GM23248 (cell line): ENCODE data around the gene PTPRN2. TPM values are rescaled to one million over a fixed set of nuclear protein-coding genes. Genes with fewer than 3 reads are reported as not detected.

ENCODE experiments used
- DNase-seq: peaks from one replicate; pipeline ENCODE4 v3.0.0-alpha.2; 2015
- H2AFZ ChIP-seq: fragments of 200-600 bp; sonication (generic); 2 replicates; pipeline ENCODE4 v1.6.1; 2016; ENCODE audit warnings: antibody characterized with exemption
- H3F3A ChIP-seq: fragments of 200-600 bp; sonication (generic); 2 replicates; pipeline ENCODE4 v1.6.1; 2016; ENCODE audit warnings: mild to moderate bottlenecking, antibody characterized with exemption, mixed run types; ENCODE audit not compliant: insufficient read depth
- H3K27ac ChIP-seq: fragments of 200-600 bp; sonication (generic); 2 replicates; pipeline ENCODE4 v1.5.1; 2016; ENCODE audit warnings: mild to moderate bottlenecking
- H3K27me3 ChIP-seq: fragments of 200-600 bp; sonication (generic); replicated peaks from 2 replicates; pipeline ENCODE4 v1.6.1; 2016; ENCODE audit warnings: mild to moderate bottlenecking; ENCODE audit not compliant: insufficient read depth
- H3K36me3 ChIP-seq: fragments of 200-600 bp; sonication (generic); 2 replicates; pipeline ENCODE4 v1.6.1; 2016; ENCODE audit warnings: low read depth, mild to moderate bottlenecking
- H3K4me1 ChIP-seq: fragments of 200-600 bp; sonication (generic); 2 replicates; pipeline ENCODE4 v1.6.1; 2016; ENCODE audit warnings: mild to moderate bottlenecking; ENCODE audit not compliant: insufficient read depth
- H3K4me2 ChIP-seq: fragments of 200-600 bp; sonication (generic); one replicate; pipeline ENCODE4 v1.6.1; 2016; ENCODE audit warnings: mild to moderate bottlenecking; ENCODE audit not compliant: unreplicated experiment
- H3K4me3 ChIP-seq: fragments of 200-600 bp; sonication (generic); 2 replicates; pipeline ENCODE4 v1.5.1; 2016; ENCODE audit warnings: mild to moderate bottlenecking
- H3K79me2 ChIP-seq: fragments of 200-600 bp; sonication (generic); 2 replicates; pipeline ENCODE4 v1.6.1; 2016; ENCODE audit warnings: mild to moderate bottlenecking; ENCODE audit not compliant: insufficient read depth
- H3K9ac ChIP-seq: fragments of 200-600 bp; sonication (generic); 2 replicates; pipeline ENCODE4 v1.6.1; 2016; ENCODE audit warnings: mild to moderate bottlenecking
- H3K9me2 ChIP-seq: fragments of 200-600 bp; sonication (generic); 2 replicates; pipeline ENCODE4 v1.6.1; 2016; ENCODE audit warnings: mixed run types, mild to moderate bottlenecking, moderate library complexity; ENCODE audit not compliant: insufficient read depth
- H3K9me3 ChIP-seq: fragments of 200-600 bp; sonication (generic); one replicate; pipeline ENCODE4 v1.6.1; 2017; ENCODE audit warnings: low read depth
- H4K20me1 ChIP-seq: fragments of 200-600 bp; sonication (generic); 2 replicates; pipeline ENCODE4 v1.6.0; 2016; ENCODE audit not compliant: insufficient read depth
- EZH2 ChIP-seq: fragments of 200-600 bp; sonication (generic); IDR thresholded peaks from 2 replicates; pipeline ENCODE4 v1.6.1; 2018; ENCODE audit warnings: antibody characterized with exemption, mild to moderate bottlenecking; ENCODE audit not compliant: insufficient read depth, poor library complexity, severe bottlenecking
- EZH2phosphoT487 ChIP-seq: fragments of 200-600 bp; sonication (generic); IDR thresholded peaks from 2 replicates; pipeline ENCODE4 v1.6.1; 2018; ENCODE audit warnings: antibody characterized with exemption, moderate library complexity, mild to moderate bottlenecking, low read depth; ENCODE audit not compliant: insufficient read depth
- WGBS, 2 experiments: methylation state at CpG; one replicate each; pipeline ENCODE4 v1.1.6; 2015 to 2017; ENCODE audit warnings: low lambda C conversion rate in 2 of 2, low coverage in 1 of 2; ENCODE audit errors: missing lambda C conversion rate in 2 of 2; 5-methylcytosine and 5-hydroxymethylcytosine counted together
- in situ Hi-C: fragments of 300-500 bp; cut with MboI; formaldehyde crosslinking; loops from 2 replicates; pipeline ENCODE4 v1.15.0; 2020
- polyA plus RNA-seq: library from polyadenylated mRNA; unstranded; fragments of >200 nt; fragmentation: Nextera tagmentation; extraction: Ambion mirVana; gene quantifications from 2 replicates; pipeline ENCODE4 v1.2.1, GENCODE V29; 2016
- total RNA-seq: library from RNA; depleted of rRNA; stranded (reverse); fragments of >200 nt; shearing (Covaris generic); gene quantifications from 2 replicates; pipeline ENCODE4 v1.2.3, GENCODE V29; 2014

PTPRN2 gene
- total and polyA plus RNA-seq, 2 experiments from 2014 or later, result 0.13 TPM; not detected in 1

GRCh38 chr7:158272509-158273137 is 315.0 kb downstream of the PTPRN2 start:
- H3K4me2 ChIP-seq, result no peak overlapping the region
- no peaks in the 10 kb centered on the region for H3K9me2 ChIP-seq
- no peaks in the 10 kb centered on the region for H3K9me3 ChIP-seq
- H3K4me3 ChIP-seq, result no peak overlapping the region
- no peaks in the 10 kb centered on the region for H3K27me3 ChIP-seq
- H3F3A ChIP-seq, result no peaks in the 10 kb centered on the region
- 58% methylated on average over 15 of the region's 15 CpGs for WGBS, 2 experiments
- no peaks in the 10 kb centered on the region for H4K20me1 ChIP-seq
- no peaks in the 10 kb centered on the region for H3K4me1 ChIP-seq
- H3K36me3 ChIP-seq, result no peaks in the 10 kb centered on the region
- no peaks in the 10 kb centered on the region for H3K79me2 ChIP-seq
- DNase-seq, result no peak
- TF ChIP-seq EZH2phosphoT487, result no peak
- no peak for TF ChIP-seq EZH2
- in situ Hi-C loops, result no loop called here
- H3K27ac ChIP-seq, result no peak overlapping the region
- H2AFZ ChIP-seq, result no peak overlapping the region
- no peak overlapping the region for H3K9ac ChIP-seq

GRCh38 chr7:158272091-158272490 is 315.5 kb downstream of the PTPRN2 start:
- H3K9ac ChIP-seq, result no peak overlapping the region
- H3K4me3 ChIP-seq, result no peak overlapping the region
- H3K4me2 ChIP-seq, result no peak overlapping the region
- H2AFZ ChIP-seq, result no peak overlapping the region
- no peaks in the 10 kb centered on the region for H3K4me1 ChIP-seq
- H3K9me2 ChIP-seq, result no peaks in the 10 kb centered on the region
- in situ Hi-C loops, result no loop called here
- TF ChIP-seq EZH2 (no peak), EZH2phosphoT487 (no peak)
- no peak overlapping the region for H3K27ac ChIP-seq
- no peaks in the 10 kb centered on the region for H3K9me3 ChIP-seq
- WGBS, 2 experiments, result 47 to 61% methylated on average over 12 of the region's 12 CpGs
- no peaks in the 10 kb centered on the region for H3K79me2 ChIP-seq
- no peaks in the 10 kb centered on the region for H3K36me3 ChIP-seq
- no peaks in the 10 kb centered on the region for H3K27me3 ChIP-seq
- DNase-seq, result no peak
- H3F3A ChIP-seq, result no peaks in the 10 kb centered on the region
- H4K20me1 ChIP-seq, result no peaks in the 10 kb centered on the region

- no peak for TF ChIP-seq EZH2phosphoT487
- TF ChIP-seq EZH2, result no peak
- no peak overlapping the region for H3K4me3 ChIP-seq
- H3F3A ChIP-seq, result no peaks in the 10 kb centered on the region
- no peaks in the 10 kb centered on the region for H3K27me3 ChIP-seq
- in situ Hi-C loops, result no loop called here
- no peak overlapping the region for H3K9ac ChIP-seq
- H3K79me2 ChIP-seq, result no peaks in the 10 kb centered on the region
- no peaks in the 10 kb centered on the region for H3K9me3 ChIP-seq
- H3K4me2 ChIP-seq, result no peak overlapping the region
- H3K36me3 ChIP-seq, result no peaks in the 10 kb centered on the region
- no peak overlapping the region for H3K27ac ChIP-seq
- H3K4me1 ChIP-seq, result no peaks in the 10 kb centered on the region
- no peak overlapping the region for H2AFZ ChIP-seq
- H4K20me1 ChIP-seq, result no peaks in the 10 kb centered on the region
- no peaks in the 10 kb centered on the region for H3K9me2 ChIP-seq
- no peak for DNase-seq
- 67 to 71% methylated on average over 11 of the region's 11 CpGs for WGBS, 2 experiments
Observed at GRCh38 chr7:158271646-158272045, 316.0 kb downstream of the PTPRN2 start.

DNA sequence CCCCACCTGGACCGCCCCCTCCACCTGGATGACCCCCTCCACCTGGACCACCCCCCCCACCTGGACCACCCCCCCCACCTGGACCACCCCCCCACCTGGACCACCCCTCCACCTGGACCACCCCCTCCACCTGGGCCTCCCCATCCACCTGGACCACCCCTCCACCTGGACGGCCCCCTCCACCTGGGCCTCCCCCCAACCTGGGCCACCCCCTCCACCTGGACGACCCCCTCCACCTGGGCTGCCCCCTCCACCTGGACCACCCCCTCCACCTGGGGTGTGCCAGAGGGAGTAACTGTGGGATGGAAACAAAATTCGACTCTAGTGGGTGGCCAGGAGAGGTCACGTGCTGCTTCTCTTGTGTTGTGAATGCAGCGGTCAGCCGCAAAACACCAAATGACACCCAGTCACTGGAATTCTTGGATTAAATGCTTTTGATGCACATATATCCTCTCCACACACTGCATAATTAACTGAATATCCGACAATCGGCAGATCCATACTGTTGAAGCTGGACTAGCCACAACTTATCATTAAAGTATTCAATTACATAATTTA is 316.7 kb downstream of the PTPRN2 start:
- Histone ChIP-seq H3K27ac (no peak overlapping the region), H3K36me3 (no peaks in the 10 kb centered on the region), H3K27me3 (no peaks in the 10 kb centered on the region), H2AFZ (no peak overlapping the region), H3K79me2 (no peaks in the 10 kb centered on the region), H4K20me1 (no peaks in the 10 kb centered on the region), H3F3A (no peaks in the 10 kb centered on the region), H3K9me2 (no peaks in the 10 kb centered on the region), H3K4me1 (no peaks in the 10 kb centered on the region), H3K4me2 (no peak overlapping the region), H3K4me3 (no peak overlapping the region), H3K9me3 (no peaks in the 10 kb centered on the region), H3K9ac (no peak overlapping the region)
- DNase-seq, result no peak
- WGBS, 2 experiments, result 62 to 73% methylated on average over 6 to 9 of the region's 9 CpGs
- no peak for TF ChIP-seq EZH2
- no peak for TF ChIP-seq EZH2phosphoT487
- in situ Hi-C loops, result no loop called here
